Thoracic aorta (tissue), 2 donors: ENCODE data around the gene EPS8L2. TPM values are rescaled to one million over a fixed set of nuclear protein-coding genes. Genes with fewer than 3 reads are reported as not detected.

ENCODE experiments used
- ATAC-seq: fragments of 150-250 bp; one replicate; pipeline ENCODE4 v1.8.0; 2017; ENCODE audit warnings: low read depth; ENCODE audit not compliant: insufficient number of reproducible peaks, low FRiP score
- DNase-seq: peaks from one replicate; pipeline ENCODE4 v3.0.0-alpha.2; 2020; ENCODE audit warnings: low spot score
- H3K27ac ChIP-seq, 2 donors: fragments of 200-600 bp; sonication (generic); 1 replicate in 1 of 2; 2 replicates in 1 of 2; pipeline ENCODE4 v1.5.1; 2016; ENCODE audit warnings: mild to moderate bottlenecking in 2 of 2, moderate library complexity in 2 of 2
- H3K27me3 ChIP-seq: fragments of 200-600 bp; sonication (generic); replicated peaks from 2 replicates; pipeline ENCODE4 v1.6.0; 2016; ENCODE audit warnings: mild to moderate bottlenecking; ENCODE audit not compliant: insufficient read depth
- H3K36me3 ChIP-seq: fragments of 200-600 bp; sonication (generic); one replicate; pipeline ENCODE4 v1.5.1; 2016
- H3K4me1 ChIP-seq, 2 donors: fragments of 200-600 bp; sonication (generic); 1 replicate in 1 of 2; 2 replicates in 1 of 2; pipeline versions ENCODE4 v1.5.1 to v1.6.0; 2016; ENCODE audit warnings: low read depth in 2 of 2, mild to moderate bottlenecking in 1 of 2; ENCODE audit not compliant: control insufficient read depth in 1 of 2
- H3K4me3 ChIP-seq: fragments of 200-600 bp; sonication (generic); 2 replicates; pipeline ENCODE4 v1.5.1; 2016; ENCODE audit warnings: mild to moderate bottlenecking
- H3K9me3 ChIP-seq: fragments of 200-600 bp; sonication (generic); 2 replicates; pipeline ENCODE4 v1.5.1; 2016
- total RNA-seq, 2 donors: library from RNA; depleted of rRNA; stranded (reverse); fragments of >200 nt; gene quantifications; one replicate each; pipeline versions ENCODE4 v1.1.0 to v1.2.3, GENCODE V29; 2016
- TF ChIP-seq, protein P1 (sequence below): fragments of 200-600 bp; sonication (generic); IDR thresholded peaks from one replicate; pipeline ENCODE4 v1.5.1; 2019; ENCODE audit warnings: antibody characterized with exemption

The EPS8L2 gene
- 10 to 100 TPM; 39.6 to 75.9 TPM for total RNA-seq

DNA sequence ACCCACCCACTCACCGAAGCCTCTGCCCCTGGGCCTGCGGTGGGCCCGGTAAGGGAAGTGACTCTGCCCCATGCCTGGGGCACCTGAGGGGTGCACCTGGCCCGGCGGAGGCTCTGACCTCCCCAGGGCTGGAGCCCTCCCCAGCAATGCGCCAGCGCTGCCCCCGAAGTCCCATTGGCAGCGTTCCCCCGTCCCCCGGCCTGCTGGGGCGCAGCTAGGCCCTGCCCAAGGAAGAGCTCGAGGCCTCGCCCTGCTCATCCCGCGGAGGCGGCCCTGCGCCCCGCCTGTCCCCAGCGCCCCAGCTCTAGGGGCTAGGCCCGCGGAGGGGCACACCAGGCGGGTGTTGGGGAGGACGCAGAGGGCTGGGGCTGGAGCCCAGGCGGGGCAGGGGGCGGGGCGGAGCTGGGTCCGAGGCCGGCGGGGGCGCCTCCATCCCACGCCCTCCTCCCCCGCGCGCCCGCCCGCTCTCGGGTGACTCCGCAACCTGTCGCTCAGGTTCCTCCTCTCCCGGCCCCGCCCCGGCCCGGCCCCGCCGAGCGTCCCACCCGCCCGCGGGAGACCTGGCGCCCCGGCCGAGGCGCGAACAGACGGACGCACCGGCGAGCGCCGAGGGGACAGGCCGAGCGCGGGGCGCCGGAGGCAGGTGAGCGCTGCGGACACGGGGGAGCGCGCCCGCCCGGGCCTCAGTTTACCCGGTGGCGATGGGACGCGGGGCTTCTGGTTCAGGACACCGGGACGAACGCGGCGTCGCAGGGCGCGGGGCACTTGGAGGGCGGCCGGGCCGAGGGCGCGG, at the start of gene EPS8L2:
EPS8L2 (plus strand) TSS at position 586 of the 793 bp plus-strand sequence. CDS start 3,177 bp downstream, outside the sequence.
- TF ChIP-seq, protein P1, sequence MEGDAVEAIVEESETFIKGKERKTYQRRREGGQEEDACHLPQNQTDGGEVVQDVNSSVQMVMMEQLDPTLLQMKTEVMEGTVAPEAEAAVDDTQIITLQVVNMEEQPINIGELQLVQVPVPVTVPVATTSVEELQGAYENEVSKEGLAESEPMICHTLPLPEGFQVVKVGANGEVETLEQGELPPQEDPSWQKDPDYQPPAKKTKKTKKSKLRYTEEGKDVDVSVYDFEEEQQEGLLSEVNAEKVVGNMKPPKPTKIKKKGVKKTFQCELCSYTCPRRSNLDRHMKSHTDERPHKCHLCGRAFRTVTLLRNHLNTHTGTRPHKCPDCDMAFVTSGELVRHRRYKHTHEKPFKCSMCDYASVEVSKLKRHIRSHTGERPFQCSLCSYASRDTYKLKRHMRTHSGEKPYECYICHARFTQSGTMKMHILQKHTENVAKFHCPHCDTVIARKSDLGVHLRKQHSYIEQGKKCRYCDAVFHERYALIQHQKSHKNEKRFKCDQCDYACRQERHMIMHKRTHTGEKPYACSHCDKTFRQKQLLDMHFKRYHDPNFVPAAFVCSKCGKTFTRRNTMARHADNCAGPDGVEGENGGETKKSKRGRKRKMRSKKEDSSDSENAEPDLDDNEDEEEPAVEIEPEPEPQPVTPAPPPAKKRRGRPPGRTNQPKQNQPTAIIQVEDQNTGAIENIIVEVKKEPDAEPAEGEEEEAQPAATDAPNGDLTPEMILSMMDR, result no peak
- H3K4me1 ChIP-seq, result peaks cover 22 to 56% of the 10 kb centered on the region in 2 donors
- H3K4me3 ChIP-seq, result peak within 1 kb of the TSS; percentile 92
- ATAC-seq (no peak), DNase-seq (no peak)
- no peaks in the 10 kb centered on the region for H3K27me3 ChIP-seq
- peak within 1 kb of the TSS; percentile 80 to 95 for H3K27ac ChIP-seq
- peaks cover 3% of the 10 kb centered on the region for H3K36me3 ChIP-seq
- no peaks in the 10 kb centered on the region for H3K9me3 ChIP-seq

DNA sequence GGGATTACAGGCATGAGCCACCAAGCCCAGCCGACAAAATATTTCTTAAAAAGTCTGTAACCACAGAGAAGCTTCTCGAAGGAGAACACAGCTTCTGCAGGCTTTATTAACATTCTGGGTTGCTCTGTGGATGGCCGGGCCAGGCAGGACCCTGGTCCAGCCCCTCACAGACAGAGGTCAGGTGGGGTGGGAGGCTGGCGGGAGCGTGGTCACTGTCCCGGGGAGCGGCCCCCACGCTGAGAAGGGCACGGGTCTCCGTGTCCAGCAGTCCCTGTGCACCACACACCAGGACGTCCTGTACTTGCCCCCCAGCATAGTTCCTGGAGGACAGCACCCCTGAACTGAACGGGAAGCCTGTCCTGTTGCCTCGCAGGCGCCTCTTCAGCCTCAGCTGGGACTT, 49.6 kb upstream of the EPS8L2 start:
- no peak for ATAC-seq
- TF ChIP-seq, protein P1, result no peak
- Histone ChIP-seq H3K36me3 (peaks cover 13% of the 10 kb centered on the region), H3K9me3 (no peaks in the 10 kb centered on the region), H3K4me1 (no peaks in the 10 kb centered on the region), H3K4me3 (no peak overlapping the region), H3K27ac (no peak overlapping the region), H3K27me3 (no peaks in the 10 kb centered on the region)
- DNase-seq, result no peak

DNA sequence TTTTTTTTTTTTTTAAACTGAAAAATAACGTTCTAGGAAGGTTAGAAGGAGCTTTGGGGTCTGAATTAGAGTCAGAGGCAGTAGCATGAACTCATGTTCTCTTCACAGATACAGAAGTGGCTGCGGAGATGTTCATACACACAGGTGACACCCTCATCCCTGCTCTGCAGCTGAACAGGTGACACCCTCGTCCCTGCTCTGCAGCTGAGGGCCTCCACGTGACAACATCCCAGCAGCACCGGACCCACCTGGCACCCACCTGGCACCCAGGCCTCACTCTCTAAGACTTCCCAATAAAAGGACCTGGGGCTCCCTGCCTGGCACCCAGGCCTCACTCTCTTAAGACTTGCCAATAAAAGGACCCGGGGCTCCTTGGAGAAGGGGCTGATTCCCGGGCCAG, 49.2 kb upstream of the EPS8L2 start:
- no peak overlapping the region for H3K4me3 ChIP-seq
- no peaks in the 10 kb centered on the region for H3K4me1 ChIP-seq
- no peak for ATAC-seq
- no peak overlapping the region for H3K27ac ChIP-seq
- no peaks in the 10 kb centered on the region for H3K27me3 ChIP-seq
- DNase-seq, result no peak
- no peaks in the 10 kb centered on the region for H3K9me3 ChIP-seq
- H3K36me3 ChIP-seq, result peaks cover 13% of the 10 kb centered on the region
- TF ChIP-seq, protein P1, result no peak

DNA sequence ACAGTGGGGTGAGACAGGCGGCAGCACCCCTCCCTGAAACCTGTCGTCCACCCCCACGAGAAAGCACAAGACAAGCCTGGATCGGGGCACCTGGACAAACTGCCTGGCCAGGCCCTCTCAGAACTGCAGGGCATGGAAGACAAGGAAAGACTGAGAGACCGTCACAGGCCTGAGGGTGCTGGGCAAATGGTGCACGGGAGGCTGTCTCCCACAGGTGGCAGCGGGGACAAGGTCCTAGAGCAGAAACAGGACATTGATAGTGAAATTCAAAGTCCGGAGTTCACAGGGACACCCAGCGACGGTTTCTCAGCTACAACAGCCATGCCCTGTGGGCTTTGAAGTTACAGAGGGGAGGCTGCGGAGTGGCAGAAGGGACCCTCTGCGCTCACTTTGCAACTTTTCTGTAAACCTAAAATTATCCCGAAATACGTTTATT, 48.3 kb upstream of the EPS8L2 start:
- Histone ChIP-seq H3K4me1 (no peaks in the 10 kb centered on the region), H3K27me3 (no peaks in the 10 kb centered on the region), H3K4me3 (no peak overlapping the region), H3K36me3 (peaks cover 13% of the 10 kb centered on the region), H3K9me3 (no peaks in the 10 kb centered on the region), H3K27ac (no peak overlapping the region)
- TF ChIP-seq, protein P1, result no peak
- ATAC-seq (no peak), DNase-seq (no peak)

DNA sequence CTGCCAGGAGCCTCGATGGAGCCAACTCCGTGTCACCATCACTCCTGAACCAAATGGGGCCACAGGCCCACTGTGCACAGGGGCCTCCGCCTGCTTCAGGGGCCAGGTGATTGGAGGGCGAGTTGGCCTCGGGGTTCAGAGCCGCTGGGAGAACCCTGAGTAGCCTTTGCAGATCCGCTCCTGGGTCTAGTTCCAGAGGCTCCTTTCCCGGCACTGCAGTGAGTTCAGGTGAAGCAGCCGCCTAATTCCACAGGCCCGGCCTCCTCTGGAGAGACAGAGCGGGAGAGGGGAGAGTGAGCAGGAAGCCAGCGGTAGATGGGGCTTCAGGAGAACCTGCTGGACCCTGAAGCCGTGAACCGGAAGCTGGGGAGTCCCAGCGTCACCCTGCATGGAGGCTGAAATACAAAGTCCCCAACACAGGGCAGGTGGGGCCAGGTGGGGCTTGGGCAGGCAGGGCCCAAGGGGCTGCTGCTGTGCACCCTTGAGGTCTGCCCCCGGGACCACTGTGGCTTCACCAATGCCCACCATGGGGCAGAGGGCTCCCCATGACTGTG, 46.4 kb upstream of the EPS8L2 start:
- Histone ChIP-seq H3K27ac (no peak overlapping the region), H3K36me3 (peaks cover 18% of the 10 kb centered on the region), H3K27me3 (no peaks in the 10 kb centered on the region), H3K9me3 (no peaks in the 10 kb centered on the region), H3K4me3 (no peak overlapping the region), H3K4me1 (no peaks in the 10 kb centered on the region)
- ATAC-seq (no peak), DNase-seq (no peak)
- TF ChIP-seq, protein P1, result no peak
